T-helper 2 cell (primary cell): ENCODE measurements around the gene ANKRD30A.
"Not testable (repeated sequence)": the region's sequence is repeated elsewhere in the genome, so short reads cannot be mapped to it uniquely, and the experiment has no call there.

Source experiments
- DNase-seq, 5 experiments: peaks; one replicate each; pipeline versions ENCODE4 v3.0.0 to v3.0.0-alpha.2; 2012 to 2022
- total RNA-seq, 2 donors: gene quantifications; one replicate each; lab custom pipeline; 2026; lab: John Stamatoyannopoulos, UW

The ANKRD30A gene
- total RNA-seq, result 0 reads per million in 2 donors

GRCh38 chr10:37125191-37125732 is at the start of gene ANKRD30A:
Gene ANKRD30A, plus strand, starts transcription at chr10:37125598. Its CDS starts 190 bp downstream, at chr10:37125788.
- DNase-seq, result no peak

- DNase-seq, result not testable (repeated sequence)
Measured at GRCh38 chr10:37076083-37076482, 49.3 kb upstream of the ANKRD30A start.

GRCh38 chr10:37095792-37096573 is 29.4 kb upstream of the ANKRD30A start:
- no peak for DNase-seq

- no peak for DNase-seq
Measured at GRCh38 chr10:37101261-37101660, 24.1 kb upstream of the ANKRD30A start.

GRCh38 chr10:37109000-37109399 is 16.4 kb upstream of the ANKRD30A start:
- no peak for DNase-seq

- no peak for DNase-seq
Measured at GRCh38 chr10:37124532-37124931, 866 bp upstream of the ANKRD30A start.

GRCh38 chr10:37125921-37126320 is 523 bp downstream of the ANKRD30A start:
- DNase-seq, result no peak

- no peak for DNase-seq
Measured at GRCh38 chr10:37146443-37146842, 21.0 kb downstream of the ANKRD30A start.

- DNase-seq, result not testable (repeated sequence)
Measured at GRCh38 chr10:37162430-37162829, 37.0 kb downstream of the ANKRD30A start.

GRCh38 chr10:37171945-37172344 is 46.5 kb downstream of the ANKRD30A start:
- DNase-seq, result not testable (repeated sequence)

- DNase-seq, result not testable (repeated sequence)
Measured at GRCh38 chr10:37178296-37178695, 52.9 kb downstream of the ANKRD30A start.

- DNase-seq, result not testable (repeated sequence)
Measured at GRCh38 chr10:37182719-37183118, 57.3 kb downstream of the ANKRD30A start.

- DNase-seq, result no peak
Measured at GRCh38 chr10:37206132-37206531, 80.7 kb downstream of the ANKRD30A start.

GRCh38 chr10:37220866-37221265 is 95.5 kb downstream of the ANKRD30A start:
- DNase-seq, result no peak

GRCh38 chr10:37222046-37222445 is 96.6 kb downstream of the ANKRD30A start:
- no peak for DNase-seq

GRCh38 chr10:37225163-37225562 is 99.8 kb downstream of the ANKRD30A start:
- DNase-seq, result no peak

GRCh38 chr10:37226524-37226923 is 101.1 kb downstream of the ANKRD30A start:
- no peak for DNase-seq

GRCh38 chr10:37234692-37235091 is 109.3 kb downstream of the ANKRD30A start:
- no peak for DNase-seq

- DNase-seq, result no peak
Measured at GRCh38 chr10:37236093-37236492, 110.7 kb downstream of the ANKRD30A start.

GRCh38 chr10:37240223-37240622 is 114.8 kb downstream of the ANKRD30A start:
- no peak for DNase-seq

GRCh38 chr10:37246637-37247036 is 121.2 kb downstream of the ANKRD30A start:
- DNase-seq, result no peak

- DNase-seq, result not testable (repeated sequence)
Measured at GRCh38 chr10:37255837-37256236, 130.4 kb downstream of the ANKRD30A start.

- no peak for DNase-seq
Measured at GRCh38 chr10:37263304-37263703, 137.9 kb downstream of the ANKRD30A start.

GRCh38 chr10:37268266-37268665 is 142.9 kb downstream of the ANKRD30A start:
- no peak for DNase-seq
